H9 (cell line): ENCODE measurements around the gene SP140L. TPM values are rescaled to one million over a fixed set of nuclear protein-coding genes. Genes with fewer than 3 reads are reported as not detected.

Experiments used
- DNase-seq: peaks from one replicate; pipeline ENCODE4 v3.0.0-alpha.2; 2017
- H2AFZ ChIP-seq: one replicate; pipeline ENCODE4 v1.6.1; 2013; ENCODE audit warnings: mild to moderate bottlenecking, low read length, control low read depth, moderate library complexity
- H2AK5ac ChIP-seq: 2 replicates; pipeline ENCODE4 v1.6.1; 2013; ENCODE audit warnings: low read length, control low read depth, mixed read lengths; ENCODE audit not compliant: insufficient read length
- H2BK120ac ChIP-seq: one replicate; pipeline ENCODE4 v1.6.1; 2013; ENCODE audit warnings: low read depth, mild to moderate bottlenecking, low read length, control low read depth, inconsistent platforms; ENCODE audit not compliant: poor library complexity, severe bottlenecking
- H2BK12ac ChIP-seq: 2 replicates; pipeline ENCODE4 v1.6.1; 2013; ENCODE audit warnings: low read length, control low read depth, mixed read lengths, low read depth; ENCODE audit not compliant: insufficient read length
- H2BK15ac ChIP-seq: 2 replicates; pipeline ENCODE4 v1.6.1; 2013; ENCODE audit warnings: low read depth, low read length, control low read depth
- H2BK20ac ChIP-seq: one replicate; pipeline ENCODE4 v1.6.1; 2013; ENCODE audit warnings: low read depth, mild to moderate bottlenecking, low read length, control low read depth, inconsistent platforms; ENCODE audit not compliant: poor library complexity, severe bottlenecking
- H2BK5ac ChIP-seq: 2 replicates; pipeline ENCODE4 v1.6.1; 2013; ENCODE audit warnings: low read length, control low read depth, mixed read lengths; ENCODE audit not compliant: insufficient read length
- H3K14ac ChIP-seq: 2 replicates; pipeline ENCODE4 v1.6.1; 2013; ENCODE audit warnings: low read length, control low read depth; ENCODE audit not compliant: insufficient read depth
- H3K18ac ChIP-seq: 2 replicates; pipeline ENCODE4 v1.6.1; 2013; ENCODE audit warnings: low read depth, mild to moderate bottlenecking, mixed read lengths, low read length, control low read depth; ENCODE audit not compliant: insufficient read length
- H3K23ac ChIP-seq: 2 replicates; pipeline ENCODE4 v1.6.1; 2013; ENCODE audit warnings: low read length, control low read depth, mixed read lengths, low read depth; ENCODE audit not compliant: insufficient read length
- H3K23me2 ChIP-seq: 2 replicates; pipeline ENCODE4 v1.6.1; 2013; ENCODE audit warnings: low read depth, mild to moderate bottlenecking, mixed read lengths, low read length, control low read depth; ENCODE audit not compliant: insufficient read length, poor library complexity, severe bottlenecking
- H3K27ac ChIP-seq: 2 replicates; pipeline ENCODE4 v1.5.1; 2013; ENCODE audit warnings: low read length, control low read depth, mixed read lengths, low read depth; ENCODE audit not compliant: insufficient read length
- H3K27me3 ChIP-seq: 2 replicates; pipeline ENCODE4 v1.6.1; 2013; ENCODE audit warnings: low read length, control low read depth, inconsistent platforms; ENCODE audit not compliant: insufficient read depth
- H3K4ac ChIP-seq: 2 replicates; pipeline ENCODE4 v1.6.1; 2013; ENCODE audit warnings: low read depth, mild to moderate bottlenecking, control low read depth, inconsistent platforms, low read length, moderate library complexity
- H3K4me1 ChIP-seq: 2 replicates; pipeline ENCODE4 v1.6.1; 2013; ENCODE audit warnings: low read length, control low read depth, inconsistent platforms; ENCODE audit not compliant: insufficient read depth
- H3K4me2 ChIP-seq: 2 replicates; pipeline ENCODE4 v1.6.1; 2013; ENCODE audit warnings: low read length, control low read depth, mixed read lengths; ENCODE audit not compliant: insufficient read length, insufficient read depth
- H3K56ac ChIP-seq: 2 replicates; pipeline ENCODE4 v1.6.1; 2013; ENCODE audit warnings: low read depth, mild to moderate bottlenecking, mixed read lengths, low read length, control low read depth; ENCODE audit not compliant: insufficient read length
- H3K79me1 ChIP-seq: 2 replicates; pipeline ENCODE4 v1.6.1; 2013; ENCODE audit warnings: low read depth, mild to moderate bottlenecking, moderate library complexity, low read length, control low read depth, inconsistent platforms; ENCODE audit not compliant: insufficient read depth, poor library complexity, severe bottlenecking
- H3K79me2 ChIP-seq: 2 replicates; pipeline ENCODE4 v1.6.1; 2013; ENCODE audit warnings: low read length, control low read depth, inconsistent platforms; ENCODE audit not compliant: insufficient read depth
- H3K9ac ChIP-seq: 2 replicates; pipeline ENCODE4 v1.6.1; 2013; ENCODE audit warnings: low read length, control low read depth, mixed read lengths; ENCODE audit not compliant: insufficient read length; ENCODE audit errors: extremely low read depth
- H3K9me3 ChIP-seq: one replicate; pipeline ENCODE4 v1.6.1; 2013; ENCODE audit warnings: low read depth, low read length, inconsistent platforms; ENCODE audit not compliant: control insufficient read depth
- H3T11ph ChIP-seq: one replicate; pipeline ENCODE4 v1.6.1; 2013; ENCODE audit warnings: mild to moderate bottlenecking, low read length, control low read depth, inconsistent platforms
- H4K20me1 ChIP-seq: one replicate; pipeline ENCODE4 v1.6.1; 2013; ENCODE audit not compliant: control insufficient read depth, insufficient read length, insufficient read depth
- H4K5ac ChIP-seq: 2 replicates; pipeline ENCODE4 v1.6.1; 2013; ENCODE audit warnings: low read depth, mild to moderate bottlenecking, mixed read lengths, low read length, control low read depth; ENCODE audit not compliant: insufficient read length
- H4K8ac ChIP-seq: replicated peaks from 2 replicates; pipeline ENCODE4 v1.6.1; 2013; ENCODE audit warnings: low read length, control low read depth, mixed read lengths, low read depth; ENCODE audit not compliant: insufficient read length
- H4K91ac ChIP-seq: 2 replicates; pipeline ENCODE4 v1.6.1; 2013; ENCODE audit warnings: low read depth, mild to moderate bottlenecking, moderate library complexity, mixed read lengths, low read length, control low read depth; ENCODE audit not compliant: insufficient read length
- H3K27ac Mint-ChIP-seq, 3 experiments: 2 replicates in 2 of 3; 3 replicates in 1 of 3; pipeline ENCODE4 v1.8.0; 2020 to 2021; ENCODE audit warnings: mixed read lengths in 3 of 3, mild to moderate bottlenecking in 1 of 3, moderate library complexity in 1 of 3
- H3K27me3 Mint-ChIP-seq: 2 replicates; pipeline ENCODE4 v1.8.0; 2021; ENCODE audit warnings: low read depth, mild to moderate bottlenecking, moderate library complexity, mixed read lengths
- H3K36me3 Mint-ChIP-seq, 3 experiments: 2 replicates in 2 of 3; 3 replicates in 1 of 3; pipeline ENCODE4 v1.8.0; 2020 to 2021; ENCODE audit warnings: low read depth in 3 of 3, mixed read lengths in 3 of 3; ENCODE audit not compliant: insufficient read depth in 1 of 3
- H3K4me1 Mint-ChIP-seq, 2 experiments: 2 replicates each; pipeline ENCODE4 v1.8.0; 2020; ENCODE audit warnings: mixed read lengths in 2 of 2
- H3K4me3 Mint-ChIP-seq, 2 experiments: 2 replicates in 1 of 2; 3 replicates in 1 of 2; pipeline ENCODE4 v1.8.0; 2020 to 2021; ENCODE audit warnings: mild to moderate bottlenecking in 2 of 2, mixed read lengths in 2 of 2, moderate library complexity in 1 of 2
- H3K9me3 Mint-ChIP-seq, 2 experiments: 2 replicates in 1 of 2; 3 replicates in 1 of 2; pipeline ENCODE4 v1.8.0; 2020; ENCODE audit warnings: mild to moderate bottlenecking in 2 of 2, mixed read lengths in 2 of 2, moderate library complexity in 1 of 2
- WGBS: extraction: QIAGEN DNeasy Blood & Tissue Kit; methylation state at CpG from one replicate; pipeline ENCODE4 v1.1.7; 2013; ENCODE audit warnings: missing lambda C conversion rate, low lambda C conversion rate, mixed read lengths; ENCODE audit not compliant: insufficient read length; ENCODE audit errors: extremely low coverage; 5-methylcytosine and 5-hydroxymethylcytosine counted together
- total RNA-seq: library from RNA; stranded (reverse); gene quantifications from 2 replicates; pipeline ENCODE4 v1.2.1, GENCODE V29; 2021
- TF ChIP-seq, protein P1 (sequence below): fragments of 200-600 bp; sonication (generic); conservative IDR thresholded peaks from 3 replicates; pipeline ENCODE4 v1.8.0; 2021; ENCODE audit warnings: antibody characterized with exemption, mild to moderate bottlenecking

Gene SP140L
- total RNA-seq, 1 experiment from 2014 or later: 1.3 TPM

GRCh38 chr2:230422149-230422548 is 95.2 kb downstream of the SP140L start:
- no CpG with 5 or more reads among the region's 4 CpGs for WGBS
- no peak overlapping the region for H2AK5ac ChIP-seq
- no peak overlapping the region for H3K56ac ChIP-seq
- H3K18ac ChIP-seq: no peak overlapping the region
- H2BK120ac ChIP-seq: no peak overlapping the region
- H2AFZ ChIP-seq: no peak overlapping the region
- H3K27me3 ChIP-seq: no peaks in the 10 kb centered on the region
- H3K9me3 ChIP-seq: no peaks in the 10 kb centered on the region
- no peak overlapping the region for H4K8ac ChIP-seq
- no peak overlapping the region for H2BK20ac ChIP-seq
- Mint-ChIP-seq H3K4me3 (no peak overlapping the region), H3K4me1 (peaks cover 3 to 4% of the 10 kb centered on the region in 2 experiments; a peak in 2 of 4 replicates), H3K9me3 (no peaks in the 10 kb centered on the region), H3K27me3 (no peaks in the 10 kb centered on the region), H3K27ac (no peak overlapping the region), H3K36me3 (no peaks in the 10 kb centered on the region)
- H3K14ac ChIP-seq: no peak overlapping the region
- H3K4ac ChIP-seq: no peak overlapping the region
- no peaks in the 10 kb centered on the region for H4K20me1 ChIP-seq
- H3K23ac ChIP-seq: no peak overlapping the region
- H3K23me2 ChIP-seq: no peaks in the 10 kb centered on the region
- H3K9ac ChIP-seq: no peak overlapping the region
- no peaks in the 10 kb centered on the region; the same call in 1 of the 2 replicates for H3K4me1 ChIP-seq
- DNase-seq: no peak
- TF ChIP-seq, protein P1, sequence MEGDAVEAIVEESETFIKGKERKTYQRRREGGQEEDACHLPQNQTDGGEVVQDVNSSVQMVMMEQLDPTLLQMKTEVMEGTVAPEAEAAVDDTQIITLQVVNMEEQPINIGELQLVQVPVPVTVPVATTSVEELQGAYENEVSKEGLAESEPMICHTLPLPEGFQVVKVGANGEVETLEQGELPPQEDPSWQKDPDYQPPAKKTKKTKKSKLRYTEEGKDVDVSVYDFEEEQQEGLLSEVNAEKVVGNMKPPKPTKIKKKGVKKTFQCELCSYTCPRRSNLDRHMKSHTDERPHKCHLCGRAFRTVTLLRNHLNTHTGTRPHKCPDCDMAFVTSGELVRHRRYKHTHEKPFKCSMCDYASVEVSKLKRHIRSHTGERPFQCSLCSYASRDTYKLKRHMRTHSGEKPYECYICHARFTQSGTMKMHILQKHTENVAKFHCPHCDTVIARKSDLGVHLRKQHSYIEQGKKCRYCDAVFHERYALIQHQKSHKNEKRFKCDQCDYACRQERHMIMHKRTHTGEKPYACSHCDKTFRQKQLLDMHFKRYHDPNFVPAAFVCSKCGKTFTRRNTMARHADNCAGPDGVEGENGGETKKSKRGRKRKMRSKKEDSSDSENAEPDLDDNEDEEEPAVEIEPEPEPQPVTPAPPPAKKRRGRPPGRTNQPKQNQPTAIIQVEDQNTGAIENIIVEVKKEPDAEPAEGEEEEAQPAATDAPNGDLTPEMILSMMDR: no peak
- H3T11ph ChIP-seq: no peak overlapping the region
- H2BK12ac ChIP-seq: no peak overlapping the region
- H2BK15ac ChIP-seq: no peak overlapping the region
- H2BK5ac ChIP-seq: no peak overlapping the region
- no peak overlapping the region for H4K5ac ChIP-seq
- H3K4me2 ChIP-seq: no peak overlapping the region
- H3K27ac ChIP-seq: no peak overlapping the region
- H3K79me2 ChIP-seq: no peaks in the 10 kb centered on the region
- no peak overlapping the region for H4K91ac ChIP-seq
- no peaks in the 10 kb centered on the region for H3K79me1 ChIP-seq
